Lower lobe of right lung (tissue), 2 donors: ENCODE results near the gene C3orf70. TPM values are rescaled to one million over a fixed set of nuclear protein-coding genes. Genes with fewer than 3 reads are reported as not detected.

Experiments used
- ATAC-seq, 2 donors: fragments of 200-7000 bp; cut with Tn5 transposase; one replicate each; pipeline ENCODE4 v1.9.1; 2020 to 2022; ENCODE audit warnings: mild to moderate bottlenecking in 2 of 2, moderate library complexity in 2 of 2
- DNase-seq: peaks from one replicate; pipeline ENCODE4 v3.0.0-alpha.2; 2020
- H3K27ac ChIP-seq: fragments of 200-600 bp; one replicate; pipeline ENCODE4 v1.8.0; 2022
- H3K27me3 ChIP-seq: fragments of 200-600 bp; one replicate; pipeline ENCODE4 v1.8.0; 2022; ENCODE audit warnings: low read depth
- H3K36me3 ChIP-seq: fragments of 200-600 bp; one replicate; pipeline ENCODE4 v1.8.0; 2022; ENCODE audit warnings: mild to moderate bottlenecking
- H3K4me1 ChIP-seq: fragments of 200-600 bp; one replicate; pipeline ENCODE4 v1.8.0; 2022
- H3K4me3 ChIP-seq: fragments of 200-600 bp; one replicate; pipeline ENCODE4 v1.8.0; 2022; ENCODE audit warnings: mild to moderate bottlenecking
- H3K9me3 ChIP-seq: fragments of 200-600 bp; one replicate; pipeline ENCODE4 v1.8.0; 2022
- CTCF ChIP-seq: fragments of 200-600 bp; IDR thresholded peaks from one replicate; pipeline ENCODE4 v1.8.0; 2022; ENCODE audit warnings: antibody characterized with exemption, mild to moderate bottlenecking
- intact Hi-C: fragments of 100-400 bp; cut with DNase I; formaldehyde crosslinking; loops from one replicate; pipeline ENCODE4 v1.11.0; 2022
- total RNA-seq: library from RNA; stranded (reverse); fragmentation: NEBNext Ultra II Directional; extraction: Animal tissue kit (Norgen Biotek cat#: 25700); gene quantifications from one replicate; pipeline ENCODE4 v1.2.1, GENCODE V29; 2021
- donor health status: DM: no; HTN: yes; CAD: no; lungs with severe emphysema.

C3orf70 gene
- total RNA-seq, 1 donor from 2014 or later, result 3.2 TPM

GRCh38 chr3:185131602-185132256 lies 21.1 kb downstream of the C3orf70 start:
- Histone ChIP-seq H3K4me1 (no peaks in the 10 kb centered on the region), H3K27ac (no peak overlapping the region), H3K9me3 (no peaks in the 10 kb centered on the region), H3K27me3 (no peaks in the 10 kb centered on the region), H3K4me3 (no peak overlapping the region), H3K36me3 (no peaks in the 10 kb centered on the region)
- intact Hi-C loops, result no loop called here
- DNase-seq (no peak), ATAC-seq (no peak)
- no peak for TF ChIP-seq CTCF

- TF ChIP-seq CTCF, result no peak
- Histone ChIP-seq H3K9me3 (no peaks in the 10 kb centered on the region), H3K27ac (no peak overlapping the region), H3K27me3 (no peaks in the 10 kb centered on the region), H3K36me3 (no peaks in the 10 kb centered on the region), H3K4me3 (no peak overlapping the region), H3K4me1 (no peaks in the 10 kb centered on the region)
- intact Hi-C loops, result no loop called here
- DNase-seq (no peak), ATAC-seq (no peak)
Observed at GRCh38 chr3:185129083-185129482, 23.8 kb downstream of the C3orf70 start.

GRCh38 chr3:185126201-185126600 lies 26.7 kb downstream of the C3orf70 start:
- Histone ChIP-seq H3K27me3 (no peaks in the 10 kb centered on the region), H3K4me1 (no peaks in the 10 kb centered on the region), H3K36me3 (no peaks in the 10 kb centered on the region), H3K9me3 (no peaks in the 10 kb centered on the region), H3K27ac (no peak overlapping the region), H3K4me3 (no peak overlapping the region)
- ATAC-seq (no peak), DNase-seq (no peak)
- no peak for TF ChIP-seq CTCF
- intact Hi-C loops, result no loop called here

GRCh38 chr3:185120126-185120525 lies 32.7 kb downstream of the C3orf70 start:
- no peak for TF ChIP-seq CTCF
- DNase-seq, result no peak
- intact Hi-C loops, result no loop called here
- H3K27ac ChIP-seq, result no peak overlapping the region
- H3K9me3 ChIP-seq, result no peaks in the 10 kb centered on the region
- no peaks in the 10 kb centered on the region for H3K4me1 ChIP-seq
- no peak for ATAC-seq
- no peak overlapping the region for H3K4me3 ChIP-seq
- H3K36me3 ChIP-seq, result no peaks in the 10 kb centered on the region
- H3K27me3 ChIP-seq, result no peaks in the 10 kb centered on the region

GRCh38 chr3:185115371-185115770 lies 37.5 kb downstream of the C3orf70 start:
- intact Hi-C loops, result no loop called here
- no peak for ATAC-seq
- H3K4me3 ChIP-seq, result no peak overlapping the region
- DNase-seq, result no peak
- TF ChIP-seq CTCF, result no peak
- H3K27me3 ChIP-seq, result no peaks in the 10 kb centered on the region
- H3K4me1 ChIP-seq, result no peaks in the 10 kb centered on the region
- H3K36me3 ChIP-seq, result no peaks in the 10 kb centered on the region
- H3K9me3 ChIP-seq, result no peaks in the 10 kb centered on the region
- no peak overlapping the region for H3K27ac ChIP-seq
